ENCODE data around the gene MAGED1. TPM values are rescaled to one million over a fixed set of nuclear protein-coding genes. Genes with fewer than 3 reads are reported as not detected.
A peak's percentile ranks its signal among the peaks of the same experiment; 100 is the strongest.

Gene MAGED1
- polyA plus RNA-seq (2012; rRNA removed) = 184 and 189 TPM in 2 replicates
- 140 and 167 TPM in 2 replicates for polyA plus RNA-seq (2012; cell fraction: cytosol; rRNA removed)
- 218 TPM in 2 replicates for polyA plus RNA-seq (2012; cell fraction: nucleus; rRNA removed)

- Histone ChIP-seq H3K27ac (ENCODE audit: low read depth in 2 of 2, low read length in 1 of 2) (peak within 1 kb of the TSS; percentile 72 to 99), H3K9ac (peak within 1 kb of the TSS; percentile 85), H3F3A (replicated peaks; ENCODE audit: insufficient read depth) (peaks cover 22% of the 10 kb centered on the region), H3K9me3 (no peaks in the 10 kb centered on the region), H4K20me1 (ENCODE audit: insufficient read depth) (peaks cover 32% of the 10 kb centered on the region), H3K4me2 (peak within 1 kb of the TSS; percentile 79), H3K4me3 (ENCODE audit: low read depth in 2 of 2, low read length in 1 of 2) (peak within 1 kb of the TSS; percentile 78 to 79), H2AFZ (ENCODE audit: low read depth) (peak within 1 kb of the TSS; percentile 92), H3K36me3 (replicated peaks in 1 of 2; ENCODE audit: control insufficient read depth in 1 of 2, insufficient read depth in 2 of 2, low read length in 1 of 2) (peaks cover 25 to 27% of the 10 kb centered on the region in 2 experiments), H3K9me2 (no peaks in the 10 kb centered on the region), H3K27me3 (ENCODE audit: insufficient read depth) (no peaks in the 10 kb centered on the region), H3K79me2 (ENCODE audit: insufficient read depth) (peaks cover 42% of the 10 kb centered on the region), H3K4me1 (ENCODE audit: control insufficient read depth in 1 of 2, insufficient read depth in 2 of 2, low read depth in 1 of 2, low read length in 1 of 2) (peaks cover 20 to 34% of the 10 kb centered on the region in 2 experiments)
- CTCF ChIA-PET = interaction anchor here (1.0 to 1.6 kb wide), 3 partner anchors 10 to 90 kb away, joined by 3 to 6 read pairs (median 3); no protein-coding TSS in a partner anchor
- POLR2A ChIA-PET = interaction anchor here (0.6 to 1.6 kb wide), 5 partner anchors 11 to 252 kb away, joined by 3 to 7 read pairs (median 4); no protein-coding TSS in a partner anchor
- WGBS (ENCODE audit: low lambda C conversion rate) = 2% methylated on average over 20 of the region's 35 CpGs
- DNase-seq = peak; percentile 79
- TF ChIP-seq CTCF (IDR thresholded peaks at IDR 0.05) = no peak
- no peak for TF ChIP-seq TEAD4 (IDR thresholded peaks at IDR 0.05; ENCODE audit: borderline replicate concordance, insufficient read depth)
- TF ChIP-seq TCF12 (IDR thresholded peaks at IDR 0.05) = no peak
- TF ChIP-seq USF1 (IDR thresholded peaks at IDR 0.05; ENCODE audit: borderline replicate concordance, low read depth) = peak; percentile 64; the same call in 1 of the 2 replicates
- no peak for TF ChIP-seq REST (IDR thresholded peaks at IDR 0.05; ENCODE audit: low read depth, low read length)
- TF ChIP-seq RXRA (IDR thresholded peaks at IDR 0.05; ENCODE audit: borderline replicate concordance, low read depth) = no peak
- TF ChIP-seq NRF1 (IDR thresholded peaks at IDR 0.05; ENCODE audit: low read depth, low read length) = peak; percentile 85
- TF ChIP-seq FOSL2 (IDR thresholded peaks at IDR 0.05; ENCODE audit: borderline replicate concordance, low read depth) = no peak
- peak; percentile 82 for TF ChIP-seq MXI1 (IDR thresholded peaks at IDR 0.05; ENCODE audit: low read depth, low read length)
- TF ChIP-seq POLR2AphosphoS5 (IDR thresholded peaks at IDR 0.05; ENCODE audit: low read depth, low read length) = peak; percentile 97
- no peak for TF ChIP-seq RFX5 (IDR thresholded peaks at IDR 0.05; ENCODE audit: low read length)
- TF ChIP-seq TAF1 (IDR thresholded peaks at IDR 0.05; ENCODE audit: borderline replicate concordance, low read depth, low read length) = peak; percentile 90
- TF ChIP-seq SMC3 (IDR thresholded peaks at IDR 0.05; ENCODE audit: low read depth, low read length) = no peak
- no peak for TF ChIP-seq YY1 (IDR thresholded peaks at IDR 0.05; ENCODE audit: low read depth)
- no peak for TF ChIP-seq ELF1 (IDR thresholded peaks at IDR 0.05)
- TF ChIP-seq GABPA (IDR thresholded peaks at IDR 0.05; ENCODE audit: low read depth) = no peak
- no peak for TF ChIP-seq FOXJ3 (CRISPR knock-in tag; IDR thresholded peaks at IDR 0.05)
- TF ChIP-seq RCOR1 (IDR thresholded peaks at IDR 0.05; ENCODE audit: low read length) = no peak
- TF ChIP-seq RAD21 (IDR thresholded peaks at IDR 0.05; ENCODE audit: low read length) = 0 out of 2 replicates have a peak, but pooled peaks have one; percentile 9
- no peak for TF ChIP-seq PBX3 (IDR thresholded peaks at IDR 0.05)
- no peak for TF ChIP-seq FOXM1 (IDR thresholded peaks at IDR 0.05; ENCODE audit: low read depth)
- TF ChIP-seq MEF2A (IDR thresholded peaks at IDR 0.05; ENCODE audit: borderline replicate concordance, low read depth) = no peak
- TF ChIP-seq NFIC (IDR thresholded peaks at IDR 0.05; ENCODE audit: borderline replicate concordance) = no peak
- TF ChIP-seq EZH2phosphoT487 (IDR thresholded peaks at IDR 0.05; ENCODE audit: borderline replicate concordance, low read depth) = no peak
- TF ChIP-seq SIN3A (IDR thresholded peaks at IDR 0.05; ENCODE audit: borderline replicate concordance, low read depth, low read length) = peak; percentile 75; the same call in 1 of the 2 replicates
- peak; percentile 61 for TF ChIP-seq CHD2 (IDR thresholded peaks at IDR 0.05; ENCODE audit: low read length, partially characterized antibody)
- TF ChIP-seq JUND (IDR thresholded peaks at IDR 0.05) = no peak
Observed at GRCh38 chrX:51892921-51893745, at the start of gene MAGED1. MAGED1 (plus strand) TSS chrX:51893623; CDS start chrX:51894305, 682 bp downstream.

All from SK-N-SH (cell line).